GM19468 (cell line): ENCODE measurements around the gene SIGLEC6.

Experiments
- ATAC-seq: cut with Tn5 transposase; IDR thresholded peaks from one replicate; pipeline ENCODE4 v1.9.1; 2021; ENCODE audit warnings: mild to moderate bottlenecking, moderate library complexity, moderate number of reproducible peaks; ENCODE audit not compliant: unreplicated experiment; ENCODE audit errors: extremely low read depth

The SIGLEC6 gene

DNA sequence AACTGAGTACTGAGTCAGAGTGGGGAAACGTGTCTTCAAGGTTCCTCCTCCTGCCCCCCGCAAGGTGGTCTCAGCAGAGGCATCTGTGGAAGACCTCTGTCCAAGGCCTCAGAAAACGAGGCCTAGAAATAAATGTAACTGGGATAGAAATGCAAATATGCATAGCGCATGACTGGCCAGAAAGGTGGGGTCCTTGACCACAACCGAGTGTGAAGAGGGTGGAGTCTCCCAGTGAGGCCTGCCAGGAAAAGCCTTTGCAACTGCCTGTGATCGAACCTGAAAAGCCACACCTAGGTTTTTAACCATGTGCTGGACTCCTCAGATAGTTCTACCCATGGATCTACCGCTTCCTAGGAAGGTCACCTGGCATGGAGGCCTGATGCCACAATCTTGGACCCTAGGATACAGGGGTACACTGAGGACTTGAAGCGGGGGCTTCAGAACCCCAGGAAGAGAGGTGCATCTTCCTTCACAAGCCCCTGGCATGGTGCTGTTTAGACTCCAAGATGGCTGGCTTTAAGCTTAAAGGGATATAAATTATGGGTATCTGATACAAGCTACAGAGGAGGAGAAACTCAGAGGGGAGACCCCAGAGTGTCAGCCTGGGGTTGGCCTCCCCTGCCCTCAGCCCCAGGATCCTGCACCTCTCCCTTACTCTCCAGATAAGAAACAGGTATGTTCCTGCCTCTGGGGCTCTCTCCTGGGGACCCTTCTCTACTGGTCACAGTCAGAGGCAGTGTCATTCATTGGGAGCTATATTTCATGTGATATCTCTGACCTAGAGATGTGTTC, 18.3 kb upstream of the SIGLEC6 start:
- ATAC-seq, result no peak

DNA sequence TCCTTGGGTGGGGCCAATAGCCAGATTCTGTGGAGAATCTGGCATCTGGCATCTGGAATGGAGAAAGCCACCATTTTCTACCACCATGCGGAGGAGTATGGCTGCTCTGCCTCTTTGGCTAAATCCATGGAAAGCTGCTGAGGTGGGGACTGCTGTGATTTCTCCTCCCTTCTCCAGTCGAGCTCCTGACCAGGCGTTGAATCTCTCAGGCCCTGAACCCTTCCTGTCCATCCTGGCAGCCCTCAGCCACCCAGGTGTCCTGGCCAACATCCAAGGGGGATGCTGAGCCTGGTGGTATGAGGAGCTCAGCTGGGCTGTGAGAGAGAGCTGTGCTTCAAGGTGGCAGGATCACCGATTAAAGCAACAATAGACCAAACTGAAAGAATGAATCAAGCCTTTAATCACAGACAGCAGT, 17.4 kb upstream of the SIGLEC6 start:
- no peak for ATAC-seq

DNA sequence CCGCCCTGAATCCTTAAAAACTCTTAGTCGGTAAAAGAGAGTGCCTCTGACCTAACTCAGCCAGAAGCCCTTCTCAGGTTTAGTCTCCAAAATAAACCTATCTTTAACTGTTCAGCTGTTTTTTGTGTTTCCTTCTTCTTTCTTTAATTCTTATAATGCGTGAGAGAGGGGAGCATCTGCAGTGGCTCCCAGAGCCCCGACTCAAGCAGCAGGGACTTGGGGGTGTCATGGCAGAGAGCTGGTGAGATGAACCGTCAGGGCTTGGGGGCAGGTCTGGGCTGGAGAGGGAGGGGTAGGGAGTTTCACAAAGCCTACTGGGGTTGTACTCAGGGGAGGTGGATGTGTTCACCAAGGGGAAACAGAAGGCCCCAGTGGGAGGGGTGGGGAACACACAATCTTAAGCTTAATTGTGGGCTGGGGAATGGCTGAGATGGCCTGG, 16.8 kb upstream of the SIGLEC6 start:
- ATAC-seq, result no peak

DNA sequence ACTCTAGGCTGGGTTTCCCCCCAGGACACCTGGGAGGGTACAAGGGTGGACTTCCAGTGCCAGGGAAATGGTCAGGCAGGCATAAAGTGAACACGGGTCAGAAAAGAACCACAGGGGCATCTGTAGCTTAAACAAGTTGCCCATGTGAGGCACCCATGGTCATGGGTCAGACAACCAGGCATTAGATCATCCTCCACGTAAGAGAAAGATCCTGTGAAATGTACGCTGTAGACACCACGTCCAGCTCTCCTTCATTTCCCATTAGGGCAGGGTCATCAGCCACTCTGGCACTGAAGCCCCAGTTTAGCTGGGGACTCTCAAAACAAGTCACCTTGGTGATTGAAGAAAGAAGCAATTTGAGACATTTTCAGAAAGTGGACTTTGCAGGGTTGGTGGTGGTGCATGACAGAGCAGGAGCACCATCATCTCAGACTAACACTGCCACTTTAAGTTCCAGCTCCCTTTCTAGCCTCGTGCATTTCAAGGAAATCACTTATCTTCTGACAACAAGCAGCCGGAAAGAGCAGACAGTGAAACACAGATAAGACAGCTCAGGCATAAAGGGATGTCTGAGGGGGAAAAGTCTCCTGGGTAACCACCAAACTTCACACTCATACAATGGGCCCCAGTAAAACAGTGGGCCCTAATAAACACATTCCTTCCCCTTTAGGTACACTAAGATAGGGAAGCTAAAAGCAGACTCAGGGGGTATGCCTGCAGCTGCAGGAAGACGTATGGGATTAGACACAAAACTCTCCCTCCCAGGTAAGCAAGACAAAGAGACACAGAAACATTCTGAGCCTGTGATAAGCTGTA, 16.1 kb upstream of the SIGLEC6 start:
- ATAC-seq, result no peak

DNA sequence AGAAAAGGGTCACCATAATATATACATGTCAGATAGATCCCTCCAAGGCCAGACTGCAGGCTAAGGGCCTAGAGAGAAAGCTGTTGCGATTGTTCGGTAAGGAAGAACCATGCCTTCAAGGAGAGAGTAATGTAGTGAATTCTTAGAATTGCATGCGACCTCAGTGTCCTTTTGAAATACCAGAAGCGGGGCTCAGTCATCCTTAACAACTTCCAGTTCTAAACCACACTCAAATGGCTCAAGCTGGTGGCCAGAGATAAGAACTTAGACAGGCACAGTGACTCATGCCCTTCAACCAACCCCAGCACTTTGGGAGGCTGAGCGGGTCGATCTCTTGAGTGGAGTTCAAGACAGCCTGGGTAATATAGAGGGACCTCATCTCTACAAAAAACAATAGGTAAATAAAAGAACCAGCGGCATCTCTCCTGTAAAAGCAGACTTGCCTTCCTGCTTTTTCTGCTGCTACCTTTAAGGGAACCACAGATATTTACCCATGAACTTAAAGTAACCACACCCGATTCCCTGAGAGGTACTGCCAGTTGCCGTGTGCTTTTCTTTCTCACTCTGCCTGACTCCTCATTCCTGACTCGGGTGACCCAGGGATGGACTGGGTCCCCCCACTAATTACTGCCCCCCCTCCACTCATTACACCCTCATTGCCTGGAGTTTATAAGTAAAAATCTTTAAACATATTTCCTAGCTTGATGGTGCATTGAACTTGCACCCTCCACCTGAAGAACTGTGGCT, 15.4 kb upstream of the SIGLEC6 start:
- ATAC-seq, result no peak

DNA sequence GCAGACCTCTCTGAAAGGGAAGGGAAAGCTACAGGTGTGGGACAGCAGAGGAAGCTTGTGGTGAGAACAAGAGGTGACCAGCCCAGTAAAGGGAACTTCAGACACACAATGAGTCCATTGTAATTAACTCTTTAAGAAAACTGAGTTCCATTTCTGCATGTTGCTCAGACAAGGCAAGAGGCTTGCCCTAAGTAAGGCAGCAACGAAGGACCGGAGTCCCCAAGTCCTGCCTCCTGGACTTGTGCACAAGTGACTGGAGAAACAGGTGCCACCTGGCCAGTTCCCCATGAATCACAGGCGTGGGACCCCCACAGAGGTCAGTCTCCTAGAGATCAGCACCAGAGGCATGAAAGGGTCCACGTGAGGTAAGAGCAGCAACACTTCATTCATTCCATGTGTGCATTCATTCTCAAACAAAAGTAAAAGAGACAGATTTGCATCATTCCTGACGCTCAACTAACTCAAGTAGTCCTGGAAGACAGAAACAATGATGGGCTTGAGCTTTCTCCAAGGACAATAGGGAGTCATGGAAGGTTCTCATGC, 14.7 kb upstream of the SIGLEC6 start:
- ATAC-seq, result no peak

DNA sequence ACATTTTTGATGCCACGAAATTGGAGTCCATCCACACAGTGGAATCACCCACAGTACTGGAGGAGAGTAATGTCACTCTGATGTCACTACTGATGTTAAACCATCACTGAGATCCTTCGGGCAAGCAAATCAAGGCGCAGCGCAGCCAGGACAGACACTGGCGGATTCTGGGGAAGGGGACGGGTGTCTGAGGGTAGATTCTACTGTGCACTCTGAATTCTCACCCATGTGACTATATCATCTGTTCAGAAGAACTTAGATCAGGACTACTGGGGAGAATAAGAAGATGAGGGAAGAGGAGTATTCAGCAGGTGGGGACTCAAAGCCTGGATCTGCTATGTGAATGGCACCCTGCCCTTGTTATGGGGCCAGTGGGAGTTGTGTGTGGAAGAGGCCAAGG, 12.6 kb upstream of the SIGLEC6 start:
- ATAC-seq, result no peak

DNA sequence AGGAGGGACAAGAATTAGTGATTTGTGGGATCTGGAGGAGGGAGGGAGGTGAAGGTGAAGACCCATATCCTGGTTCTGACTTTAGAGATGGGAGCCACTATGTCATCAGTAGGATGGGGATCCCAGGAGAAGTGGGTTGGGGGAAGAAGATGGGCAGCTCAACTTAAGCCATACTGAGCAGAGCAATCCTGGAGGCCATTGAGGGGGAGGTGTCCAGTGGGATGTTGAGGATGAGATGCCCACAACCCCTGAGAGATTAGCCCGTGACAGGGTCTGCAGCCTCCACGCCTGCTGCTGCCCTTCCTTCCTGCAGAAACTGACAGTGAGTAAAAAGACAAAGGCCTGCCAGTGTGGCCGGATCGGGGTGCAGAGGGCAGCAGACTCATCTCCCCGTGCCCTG, 11.2 kb upstream of the SIGLEC6 start:
- ATAC-seq, result no peak

DNA sequence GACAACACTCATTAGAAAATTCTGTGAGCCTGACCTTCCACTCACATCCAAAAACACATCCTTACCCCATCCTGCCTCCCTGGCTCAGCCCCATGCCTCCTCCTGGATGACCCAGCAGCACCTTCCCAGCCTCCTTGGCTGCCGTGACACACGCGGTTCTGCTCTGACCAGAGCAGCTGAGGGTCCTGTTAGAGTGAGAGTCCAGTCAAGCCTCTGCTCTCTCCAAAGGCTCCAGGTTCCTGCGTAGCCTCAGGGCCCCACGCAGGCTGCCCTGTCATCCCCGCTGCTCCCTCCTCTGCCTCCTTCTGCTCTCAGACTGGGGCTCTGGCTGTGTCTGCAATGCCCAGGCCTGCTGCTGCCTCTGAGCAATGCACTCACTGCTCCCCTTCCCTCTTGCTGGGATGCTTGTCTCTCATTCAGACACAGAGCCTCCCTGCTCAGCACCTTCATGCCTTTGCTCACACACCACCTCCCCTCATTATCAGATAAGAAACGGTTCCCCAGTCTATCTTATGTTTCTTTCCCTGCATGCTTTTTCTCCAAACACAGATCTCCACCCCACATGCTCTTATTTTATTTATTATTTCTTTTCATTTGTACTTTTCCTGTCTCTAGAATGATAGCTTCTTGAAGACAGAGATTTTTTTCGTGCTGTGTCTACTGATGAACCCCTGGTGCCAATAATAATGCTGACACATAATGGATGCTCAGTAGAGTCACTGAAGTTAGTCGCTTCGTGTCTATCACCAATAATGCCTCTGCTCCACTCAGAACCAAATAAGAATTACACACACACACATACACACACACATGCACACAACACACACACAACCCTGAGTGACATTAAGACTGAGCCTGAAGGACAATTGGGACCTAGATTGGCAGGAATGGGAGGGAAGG, 10.2 kb upstream of the SIGLEC6 start:
- ATAC-seq, result no peak

DNA sequence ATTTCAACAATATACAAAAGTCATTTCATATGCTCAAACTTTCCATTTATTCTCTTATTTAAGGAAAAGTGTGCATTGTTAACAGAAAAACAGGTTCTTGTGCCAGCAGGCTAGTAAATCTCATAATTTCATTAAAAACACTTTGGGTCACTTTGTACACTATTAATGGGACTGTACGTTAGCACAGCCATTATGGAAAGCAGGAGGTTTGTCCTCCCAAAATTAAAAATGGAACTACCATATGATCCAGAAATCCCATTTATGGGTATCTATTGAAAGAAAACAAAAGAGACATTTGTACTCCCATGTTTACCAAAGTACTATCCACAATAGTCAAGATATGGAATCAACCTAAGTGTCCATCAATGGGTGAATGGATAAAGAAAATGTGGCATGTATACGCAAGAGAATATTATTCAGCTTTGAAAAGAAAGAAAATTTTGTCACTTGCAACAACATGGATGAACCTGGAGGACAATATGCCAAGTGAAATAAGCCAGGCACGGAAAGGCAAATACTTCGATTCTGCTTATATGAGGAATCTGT, 8.4 kb upstream of the SIGLEC6 start:
- ATAC-seq, result no peak

DNA sequence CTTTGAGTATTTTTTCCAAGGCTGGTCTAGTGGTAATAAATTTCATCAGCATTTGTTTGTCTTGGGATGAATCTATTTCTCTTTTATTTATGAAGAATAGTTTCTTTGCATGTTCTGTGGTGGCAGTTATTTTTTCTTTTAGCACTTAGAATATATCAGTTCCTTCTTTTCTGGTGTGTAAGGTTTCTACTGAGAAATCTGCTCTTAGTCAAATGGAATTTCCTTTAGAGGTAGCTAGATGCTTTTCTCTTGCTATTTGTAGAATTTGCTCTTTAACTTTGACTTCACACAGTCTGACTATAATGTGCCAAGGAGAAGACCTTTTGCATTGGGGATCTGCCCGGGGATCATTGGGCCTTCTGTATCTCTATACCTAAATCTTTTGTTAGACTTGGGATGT, 4.1 kb upstream of the SIGLEC6 start:
- no peak for ATAC-seq

DNA sequence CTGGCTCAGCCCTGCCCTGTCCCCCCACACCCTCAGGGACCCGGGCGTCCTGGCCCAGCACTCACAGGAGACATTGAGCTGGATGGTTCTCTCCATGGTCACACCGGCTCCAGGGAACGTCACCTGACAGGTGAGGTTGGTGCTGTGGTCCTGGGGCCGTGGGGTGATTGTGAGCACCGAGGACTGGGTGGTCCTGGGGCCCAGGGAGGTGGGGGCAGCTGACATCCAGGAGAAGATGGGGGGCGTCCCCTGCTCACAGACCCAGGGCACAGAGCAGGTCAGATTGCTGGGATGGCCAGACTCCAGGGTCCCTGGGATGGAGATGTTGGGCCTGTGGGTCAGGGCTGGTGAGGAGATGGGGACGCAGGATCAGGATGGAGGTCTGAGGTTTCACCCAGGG, 854 bp downstream of the SIGLEC6 start:
- ATAC-seq, result no peak

DNA sequence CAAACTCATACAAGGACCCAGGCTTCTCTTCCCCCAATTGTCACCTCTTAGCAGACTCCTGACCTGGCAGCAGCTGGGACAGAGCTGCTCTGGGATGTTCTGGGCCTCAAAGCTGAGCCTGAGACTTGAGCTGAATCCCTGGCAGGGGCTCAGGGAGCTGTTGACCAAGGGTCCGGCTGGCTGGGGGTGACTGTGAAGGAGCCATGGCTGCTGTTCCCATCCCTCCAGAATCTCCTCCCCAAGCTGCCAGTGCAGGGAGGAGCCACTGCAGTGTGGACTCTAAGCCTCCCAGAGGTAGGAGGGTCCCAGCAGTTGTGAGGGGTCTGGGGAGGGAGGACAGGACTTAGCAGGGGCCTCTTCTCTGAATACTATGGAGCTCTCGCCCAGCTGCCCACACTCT, 2.2 kb downstream of the SIGLEC6 start:
- ATAC-seq, result no peak

DNA sequence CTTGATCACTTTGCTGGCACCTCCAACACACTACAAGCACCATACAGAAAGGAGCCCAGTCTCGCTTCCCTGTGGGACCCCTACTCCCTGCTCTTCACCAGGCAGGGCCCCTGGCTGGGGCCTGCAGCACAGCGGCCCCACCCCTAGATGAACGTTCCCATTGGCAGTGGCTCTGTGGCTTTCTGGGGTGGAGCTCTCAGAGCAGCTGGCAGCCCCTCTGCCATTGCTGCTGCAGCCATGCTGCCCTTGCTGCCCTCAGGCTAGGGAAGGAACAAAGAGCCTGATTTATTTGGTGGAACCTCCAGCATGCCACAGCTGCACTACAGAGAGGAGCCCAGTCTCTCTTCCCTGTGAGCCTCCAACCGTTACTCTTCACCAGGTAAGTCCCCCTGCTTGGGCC, 5.8 kb downstream of the SIGLEC6 start:
- no peak for ATAC-seq

DNA sequence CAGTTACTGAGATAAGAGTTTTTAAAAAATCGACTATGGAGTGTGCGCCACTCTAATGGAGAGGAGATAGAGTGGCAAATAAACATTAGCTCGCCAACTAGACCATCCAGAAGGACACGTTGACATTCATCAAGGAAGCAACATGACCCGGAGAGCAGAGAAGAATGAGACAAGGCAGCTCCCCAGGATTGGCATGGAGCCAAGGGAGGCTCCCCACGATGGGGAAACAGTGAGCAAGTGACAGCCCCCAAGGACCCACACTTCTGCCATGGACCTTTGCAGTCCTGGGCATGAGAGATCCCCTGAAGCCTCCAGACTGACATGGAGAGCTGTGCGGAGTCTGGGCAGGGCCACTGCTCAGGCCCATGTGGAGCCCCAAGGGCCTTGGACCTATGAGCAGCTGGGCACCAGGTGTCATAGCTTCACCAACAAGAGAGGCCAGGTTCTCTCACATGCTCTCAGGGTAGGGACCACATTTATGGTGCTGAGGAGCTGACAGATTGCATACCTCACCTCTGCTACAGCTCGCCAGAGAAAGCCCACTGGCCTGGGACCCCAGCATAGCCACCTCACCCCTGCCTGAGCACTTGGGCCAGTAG, 6.7 kb downstream of the SIGLEC6 start:
- no peak for ATAC-seq

DNA sequence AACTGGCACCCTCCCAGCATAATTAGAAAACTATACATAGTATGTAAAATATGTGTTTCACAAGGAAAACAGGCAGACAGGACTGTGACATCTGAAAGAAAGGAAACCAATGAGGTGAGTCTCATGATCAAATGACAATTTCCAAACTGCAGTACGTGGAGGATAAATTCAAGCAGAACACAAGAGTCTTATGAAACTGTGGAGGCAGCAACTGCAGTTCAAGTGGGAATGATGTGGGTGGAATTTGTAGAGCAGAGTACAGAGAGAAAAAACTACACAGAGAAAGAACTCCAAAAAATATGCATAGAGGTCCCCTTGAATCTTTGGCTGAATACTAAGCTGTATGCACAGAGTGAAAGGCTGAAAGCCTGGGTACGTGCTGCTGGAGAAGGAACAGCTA, 9.7 kb downstream of the SIGLEC6 start:
- ATAC-seq, result no peak

DNA sequence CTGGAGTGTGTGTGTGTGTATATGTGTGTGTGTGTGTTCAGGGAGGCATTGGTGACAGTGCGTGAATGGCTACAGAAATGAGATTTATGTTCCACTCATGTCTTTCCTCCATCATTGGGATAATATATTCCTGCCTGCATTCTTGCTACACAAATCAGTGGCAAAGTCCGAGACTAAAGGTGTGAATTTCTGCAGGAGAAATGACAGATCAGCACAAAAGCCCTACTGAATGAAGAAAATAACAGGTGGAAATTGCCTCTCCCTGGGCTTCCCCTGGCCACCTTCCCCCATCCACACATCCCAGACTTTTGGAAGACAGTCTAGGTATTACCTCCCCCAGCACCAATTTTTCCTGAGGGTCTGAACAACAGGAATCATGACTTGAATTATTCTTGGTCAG, 10.1 kb downstream of the SIGLEC6 start:
- ATAC-seq, result no peak

DNA sequence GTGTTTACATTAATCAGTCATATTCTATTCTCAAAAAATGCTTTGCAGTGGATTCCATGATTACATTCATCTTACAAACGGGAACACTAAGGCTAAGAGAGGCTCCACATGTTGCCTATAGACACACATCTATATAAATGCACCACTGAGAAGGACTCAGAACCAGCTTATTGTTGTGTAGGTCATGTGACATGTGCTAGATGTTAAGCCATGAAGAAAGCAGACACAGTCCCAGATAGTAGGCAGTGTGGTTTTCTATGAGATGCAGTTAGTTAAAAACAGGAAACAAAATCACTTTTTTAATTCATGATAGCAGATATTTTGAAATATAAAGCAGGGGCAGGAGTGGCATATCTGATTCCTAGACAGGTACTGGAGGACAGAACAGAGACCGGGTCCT, 10.7 kb downstream of the SIGLEC6 start:
- ATAC-seq, result no peak

DNA sequence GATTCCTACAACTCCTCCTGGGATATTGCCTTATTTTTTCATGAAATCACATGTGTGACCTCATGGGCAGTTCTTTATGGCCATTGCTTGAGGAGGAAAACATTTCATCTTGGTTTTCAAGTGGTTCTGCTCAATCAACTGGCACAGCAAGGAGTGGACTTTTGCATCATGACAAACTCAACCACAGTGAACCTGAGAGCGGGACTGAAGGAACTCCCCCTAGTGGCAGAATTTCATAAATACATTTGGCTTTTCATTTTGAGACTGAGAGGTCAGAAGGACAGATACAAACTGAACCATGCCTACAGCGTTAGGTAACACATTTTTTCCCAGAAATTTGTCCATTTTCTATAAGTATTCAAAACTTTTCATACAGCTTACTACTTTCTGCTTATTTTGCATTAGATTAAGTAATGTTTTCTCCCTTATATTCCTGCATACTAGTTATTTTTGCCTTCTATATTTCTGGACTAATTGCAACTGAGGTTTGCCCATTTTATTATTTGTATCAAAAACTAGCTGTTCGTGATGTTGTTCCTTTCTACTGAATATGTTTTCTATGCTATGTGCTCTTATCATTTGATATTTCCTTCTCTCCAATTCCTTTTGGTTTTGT, 16.5 kb downstream of the SIGLEC6 start:
- no peak for ATAC-seq
